ENCODE data around the gene CASP10.

DNA sequence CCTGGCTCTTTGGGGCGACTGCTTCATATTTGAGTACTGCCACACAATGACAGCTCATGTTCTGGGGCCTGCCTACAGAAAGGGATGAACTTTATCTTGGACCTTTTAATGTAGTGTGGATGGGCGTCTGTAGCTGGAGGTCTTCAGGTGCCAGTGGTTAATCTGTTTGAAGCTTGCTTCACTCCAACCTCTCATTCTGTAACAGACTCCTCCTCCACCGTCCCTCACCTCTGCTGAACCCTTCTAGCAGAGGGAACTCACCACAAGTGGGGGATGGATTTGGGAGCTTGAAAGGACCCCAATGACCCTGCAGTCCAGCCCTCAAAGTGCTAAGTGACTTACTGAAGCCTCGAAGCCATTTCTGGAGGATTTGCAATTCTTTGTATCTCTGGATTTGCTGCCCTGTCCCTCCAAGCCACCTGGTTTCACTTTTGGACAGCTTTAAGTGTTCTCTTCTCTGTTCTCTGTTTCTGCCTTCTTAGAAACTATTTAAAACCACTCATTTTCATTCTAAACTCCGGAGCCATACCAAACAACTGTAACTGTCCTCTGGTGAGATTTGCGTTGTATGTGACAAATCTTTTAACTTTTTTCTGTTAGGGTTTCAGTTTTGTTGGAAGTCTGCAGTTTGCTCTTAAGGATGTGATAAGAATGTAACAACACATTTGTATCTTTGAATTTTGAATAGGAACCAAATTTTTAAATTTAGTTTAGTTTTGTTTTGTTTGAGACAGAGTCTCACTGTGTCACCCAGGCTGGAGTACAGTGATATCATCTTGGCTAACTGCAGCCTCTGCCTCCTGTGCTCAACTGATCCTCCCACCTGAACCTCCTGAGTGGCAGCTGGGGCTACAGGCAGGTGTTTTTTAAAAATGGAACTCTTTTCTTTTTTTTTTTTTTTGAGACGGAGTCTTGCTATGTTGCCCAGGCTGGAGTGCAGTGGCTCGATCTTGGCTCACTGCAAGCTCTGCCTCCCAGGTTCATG, 40.4 kb downstream of the CASP10 start:
- TF ChIP-seq, protein P1, sequence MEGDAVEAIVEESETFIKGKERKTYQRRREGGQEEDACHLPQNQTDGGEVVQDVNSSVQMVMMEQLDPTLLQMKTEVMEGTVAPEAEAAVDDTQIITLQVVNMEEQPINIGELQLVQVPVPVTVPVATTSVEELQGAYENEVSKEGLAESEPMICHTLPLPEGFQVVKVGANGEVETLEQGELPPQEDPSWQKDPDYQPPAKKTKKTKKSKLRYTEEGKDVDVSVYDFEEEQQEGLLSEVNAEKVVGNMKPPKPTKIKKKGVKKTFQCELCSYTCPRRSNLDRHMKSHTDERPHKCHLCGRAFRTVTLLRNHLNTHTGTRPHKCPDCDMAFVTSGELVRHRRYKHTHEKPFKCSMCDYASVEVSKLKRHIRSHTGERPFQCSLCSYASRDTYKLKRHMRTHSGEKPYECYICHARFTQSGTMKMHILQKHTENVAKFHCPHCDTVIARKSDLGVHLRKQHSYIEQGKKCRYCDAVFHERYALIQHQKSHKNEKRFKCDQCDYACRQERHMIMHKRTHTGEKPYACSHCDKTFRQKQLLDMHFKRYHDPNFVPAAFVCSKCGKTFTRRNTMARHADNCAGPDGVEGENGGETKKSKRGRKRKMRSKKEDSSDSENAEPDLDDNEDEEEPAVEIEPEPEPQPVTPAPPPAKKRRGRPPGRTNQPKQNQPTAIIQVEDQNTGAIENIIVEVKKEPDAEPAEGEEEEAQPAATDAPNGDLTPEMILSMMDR (IDR thresholded peaks at IDR 0.05; ENCODE audit: poor library complexity), result no peak
- no peak for TF ChIP-seq EZH2phosphoT487 (IDR thresholded peaks at IDR 0.05; ENCODE audit: low read depth, severe bottlenecking, unreplicated experiment)
